Fibroblast of lung (primary cell): ENCODE results near the gene MAST3. TPM values are rescaled to one million over a fixed set of nuclear protein-coding genes. Genes with fewer than 3 reads are reported as not detected.
"Not testable (repeated sequence)": the region's sequence is repeated elsewhere in the genome, so short reads cannot be mapped to it uniquely, and the experiment has no call there.

Experiments used
- DNase-seq, 2 donors: peaks; one replicate each; pipeline versions ENCODE4 v3.0.0 to v3.0.0-alpha.2; 2010; ENCODE audit warnings: low read depth in 2 of 2
- H2AFZ ChIP-seq: 2 replicates; pipeline ENCODE4 v1.5.1; 2012; ENCODE audit warnings: low read length, control low read depth, inconsistent platforms
- H3K27ac ChIP-seq: 2 replicates; pipeline ENCODE4 v1.5.1; 2011; ENCODE audit warnings: low read length, control low read depth; ENCODE audit not compliant: insufficient read depth
- H3K27me3 ChIP-seq: 2 replicates; pipeline ENCODE4 v1.5.1; 2011; ENCODE audit warnings: mild to moderate bottlenecking, low read length; ENCODE audit not compliant: control insufficient read depth, insufficient read depth
- H3K36me3 ChIP-seq: 2 replicates; pipeline ENCODE4 v1.5.1; 2011; ENCODE audit warnings: low read length; ENCODE audit not compliant: control insufficient read depth, insufficient read depth
- H3K4me1 ChIP-seq: 2 replicates; pipeline ENCODE4 v1.5.1; 2011; ENCODE audit warnings: low read length; ENCODE audit not compliant: control insufficient read depth, insufficient read depth; ENCODE audit errors: extremely low read depth
- H3K4me2 ChIP-seq: 2 replicates; pipeline ENCODE4 v1.5.1; 2011; ENCODE audit warnings: low read length, control low read depth; ENCODE audit not compliant: insufficient read depth; ENCODE audit errors: extremely low read depth
- H3K4me3 ChIP-seq, 4 experiments: fragments of 200-600 bp in 1 of 4; sonication (generic) in 1 of 4; replicated peaks in 1 of 4; 2 replicates each; pipeline ENCODE4 v1.5.1; 2011 to 2016; ENCODE audit warnings: low read length in 4 of 4, low read depth in 3 of 4, mild to moderate bottlenecking in 3 of 4, control low read depth in 2 of 4, inconsistent platforms in 1 of 4, mixed read lengths in 1 of 4; ENCODE audit not compliant: insufficient read depth in 1 of 4; ENCODE audit errors: control extremely low read depth in 1 of 4
- H3K79me2 ChIP-seq: 2 replicates; pipeline ENCODE4 v1.5.1; 2012; ENCODE audit warnings: mild to moderate bottlenecking, low read length, inconsistent platforms; ENCODE audit not compliant: control insufficient read depth, insufficient read depth
- H3K9ac ChIP-seq: 2 replicates; pipeline ENCODE4 v1.5.1; 2011; ENCODE audit warnings: mild to moderate bottlenecking, low read length, control low read depth; ENCODE audit not compliant: insufficient read depth
- H3K9me3 ChIP-seq: 2 replicates; pipeline ENCODE4 v1.5.1; 2012; ENCODE audit warnings: low read depth, low read length; ENCODE audit not compliant: control insufficient read depth, insufficient read depth
- H4K20me1 ChIP-seq: 2 replicates; pipeline ENCODE4 v1.5.1; 2011; ENCODE audit warnings: low read length; ENCODE audit not compliant: control insufficient read depth, insufficient read depth; ENCODE audit errors: extremely low read depth
- CTCF ChIP-seq, 2 donors: IDR thresholded peaks in 1 of 2; conservative IDR thresholded peaks in 1 of 2; 1 replicate in 1 of 2; 2 replicates in 1 of 2; pipeline ENCODE4 v1.5.1; 2011 to 2012; ENCODE audit warnings: low read length in 2 of 2, control low read depth in 1 of 2, inconsistent platforms in 1 of 2, low read depth in 1 of 2, mild to moderate bottlenecking in 1 of 2
- EZH2 ChIP-seq: IDR thresholded peaks from 2 replicates; pipeline ENCODE4 v1.5.1; 2012; ENCODE audit warnings: low read length, control low read depth, mild to moderate bottlenecking; ENCODE audit errors: missing control alignments
- polyA plus RNA-seq, 2 donors: library from polyadenylated mRNA; depleted of rRNA in 1 of 2; stranded (reverse) in 1 of 2; unstranded in 1 of 2; fragments of >200 nt; gene quantifications; 2 replicates each; pipeline ENCODE4 v1.2.1, GENCODE V29; 2011 to 2012; ENCODE audit warnings: missing spikeins in 1 of 2
- total RNA-seq: library from RNA; depleted of rRNA; stranded (reverse); fragments of >200 nt; gene quantifications from 2 replicates; pipeline ENCODE4 v1.2.1, GENCODE V29; 2014

MAST3 gene
- total and polyA plus RNA-seq, 2 donors (not counting 1 experiment from before 2014, with no cell fraction given) = 2.0 to 4.1 TPM

DNA sequence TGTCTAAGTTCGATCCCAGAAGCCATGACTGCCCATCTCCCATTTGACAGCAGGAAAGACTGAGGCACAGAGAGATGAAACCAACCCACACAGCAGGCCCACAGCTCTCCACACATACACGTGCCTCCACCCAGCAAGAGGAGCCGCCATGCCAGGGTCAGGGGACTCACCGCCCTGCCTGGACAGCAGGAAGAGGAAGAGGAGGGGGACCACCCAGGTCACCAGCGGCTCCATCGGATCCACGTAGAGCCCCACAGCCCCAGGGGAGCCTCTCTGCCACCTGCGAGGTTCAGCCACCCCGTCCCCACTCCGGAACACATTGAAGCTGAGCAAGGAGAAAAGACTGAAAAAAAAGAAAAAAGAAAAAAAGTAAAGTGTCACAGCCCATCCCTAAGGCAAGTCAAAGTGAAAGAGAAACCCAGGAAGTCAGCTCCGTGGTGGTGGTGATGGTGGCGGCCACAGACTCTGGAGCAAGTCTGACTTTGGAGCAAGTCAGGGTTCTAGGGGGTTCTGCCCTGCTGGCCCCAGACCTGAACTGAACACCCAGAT lies 10.9 kb upstream of the MAST3 start, which contains the start of gene IL12RB1:
IL12RB1 (minus strand) TSS at position 345 of the 549 bp plus-strand sequence; CDS start at position 234, 111 bp downstream.
- Histone ChIP-seq H3K4me3 (peak within 1 kb of the TSS in 3 of 4 experiments; percentile 14 to 18 (median 14)), H3K4me1 (no peaks in the 10 kb centered on the region), H3K36me3 (no peaks in the 10 kb centered on the region), H4K20me1 (no peaks in the 10 kb centered on the region), H3K27ac (peak within 1 kb of the TSS; percentile 2), H3K27me3 (peaks cover 3% of the 10 kb centered on the region), H3K79me2 (no peaks in the 10 kb centered on the region), H2AFZ (peak within 1 kb of the TSS; percentile 83), H3K9ac (peak within 1 kb of the TSS; percentile 30), H3K9me3 (no peaks in the 10 kb centered on the region), H3K4me2 (peak within 1 kb of the TSS; percentile 59)
- TF ChIP-seq CTCF (conservative IDR thresholded peaks at IDR 0.05 in 1 of 2, IDR thresholded peaks at IDR 0.05 in 1 of 2; ENCODE audit: low read depth in 1 of 2, low read length in 2 of 2) = no peak
- TF ChIP-seq EZH2 = no peak
- DNase-seq = no peak

- H3K4me3 ChIP-seq, H3K27me3 ChIP-seq, H3K9me3 ChIP-seq, H3K27ac ChIP-seq, H3K79me2 ChIP-seq, H4K20me1 ChIP-seq, H3K36me3 ChIP-seq, H3K9ac ChIP-seq, H2AFZ ChIP-seq, H3K4me2 ChIP-seq, H3K4me1 ChIP-seq: not testable (repeated sequence)
- DNase-seq = peak in 1 of 2 donors; percentile 68
Observed at GRCh38 chr19:18089096-18089541, 8.5 kb upstream of the MAST3 start.

DNA sequence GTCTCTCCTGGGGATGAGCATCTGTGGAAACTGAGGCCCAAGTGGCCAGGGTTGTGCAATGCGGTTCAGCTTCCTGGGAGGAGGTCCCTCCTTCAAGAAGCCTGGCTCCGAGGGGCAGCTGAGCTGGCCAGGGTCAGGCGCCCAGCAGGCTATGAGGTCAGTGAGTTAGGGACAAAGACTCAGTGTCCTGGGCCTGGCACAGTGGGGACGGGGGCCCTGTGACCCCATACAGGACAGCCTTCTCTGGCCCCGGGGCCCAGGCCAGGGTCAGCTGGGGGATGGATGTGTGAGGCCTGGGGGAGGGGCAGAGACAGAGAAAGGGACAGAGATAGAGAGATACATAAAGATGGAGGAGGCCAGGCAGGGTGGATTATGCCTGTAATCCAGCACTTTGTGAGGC lies 7.9 kb upstream of the MAST3 start:
- TF ChIP-seq CTCF (conservative IDR thresholded peaks at IDR 0.05 in 1 of 2, IDR thresholded peaks at IDR 0.05 in 1 of 2; ENCODE audit: low read depth in 1 of 2, low read length in 2 of 2) (no peak), EZH2 (no peak)
- H3K27ac ChIP-seq = no peak overlapping the region
- H3K36me3 ChIP-seq = no peaks in the 10 kb centered on the region
- no peak for DNase-seq
- H3K27me3 ChIP-seq = peaks cover 2% of the 10 kb centered on the region
- H3K4me3 ChIP-seq = no peak overlapping the region
- no peak overlapping the region for H2AFZ ChIP-seq
- H3K79me2 ChIP-seq = no peaks in the 10 kb centered on the region
- no peaks in the 10 kb centered on the region for H3K4me1 ChIP-seq
- H3K9ac ChIP-seq = no peak overlapping the region
- H3K4me2 ChIP-seq = no peak overlapping the region
- H4K20me1 ChIP-seq = no peaks in the 10 kb centered on the region
- H3K9me3 ChIP-seq = no peaks in the 10 kb centered on the region
